GM12878 (cell line): ENCODE measurements around the gene RGL1. TPM values are rescaled to one million over a fixed set of nuclear protein-coding genes. Genes with fewer than 3 reads are reported as not detected.

ENCODE experiments used
- ATF2 ChIP-seq: IDR thresholded peaks from 2 replicates; pipeline ENCODE4 v1.6.1; 2012; ENCODE audit warnings: low read length, inconsistent platforms
- BCLAF1 ChIP-seq: fragments of 450-650 bp; IDR thresholded peaks from 2 replicates; pipeline ENCODE4 v1.6.1; 2017; ENCODE audit warnings: antibody characterized with exemption, mild to moderate bottlenecking, moderate library complexity
- BMI1 ChIP-seq: fragments of 450-650 bp; IDR thresholded peaks from 2 replicates; pipeline ENCODE4 v1.6.1; 2016; ENCODE audit warnings: mild to moderate bottlenecking, moderate library complexity, borderline replicate concordance
- CHD1 ChIP-seq: IDR thresholded peaks from 2 replicates; pipeline ENCODE4 v1.6.1; 2012; ENCODE audit warnings: low read depth, low read length, improper control_type of control experiment
- CHD2 ChIP-seq: IDR thresholded peaks from 2 replicates; pipeline ENCODE4 v1.6.1; 2011; ENCODE audit warnings: low read depth, low read length, improper control_type of control experiment, borderline replicate concordance
- FOS ChIP-seq: IDR thresholded peaks from 3 replicates; pipeline ENCODE4 v1.6.1; 2011; ENCODE audit warnings: borderline replicate concordance; ENCODE audit not compliant: insufficient read length; ENCODE audit errors: extremely low read depth
- IRF5 ChIP-seq: fragments of 450-650 bp; IDR thresholded peaks from 2 replicates; pipeline ENCODE4 v1.6.1; 2017; ENCODE audit warnings: borderline replicate concordance
- KAT2A ChIP-seq: conservative IDR thresholded peaks from 2 replicates; pipeline ENCODE4 v1.6.1; 2011; ENCODE audit warnings: low read depth, low read length; ENCODE audit not compliant: control insufficient read depth
- MXI1 ChIP-seq: fragments of 150-350 bp; IDR thresholded peaks from 2 replicates; pipeline ENCODE4 v1.6.1; 2011; ENCODE audit warnings: low read depth, mild to moderate bottlenecking, inconsistent platforms, low read length, improper control_type of control experiment
- NFYB ChIP-seq: IDR thresholded peaks from 2 replicates; pipeline ENCODE4 v1.6.1; 2011; ENCODE audit warnings: low read depth, mild to moderate bottlenecking, low read length, improper control_type of control experiment, moderate library complexity; ENCODE audit not compliant: insufficient read depth
- NKRF ChIP-seq: fragments of 450-650 bp; conservative IDR thresholded peaks from 2 replicates; pipeline ENCODE4 v1.6.1; 2017; ENCODE audit warnings: mild to moderate bottlenecking, moderate library complexity
- PAX8 ChIP-seq: fragments of 450-650 bp; IDR thresholded peaks from 2 replicates; pipeline ENCODE4 v1.6.1; 2017; ENCODE audit warnings: mild to moderate bottlenecking, moderate library complexity
- RB1 ChIP-seq: fragments of 450-650 bp; formaldehyde crosslinking; IDR thresholded peaks from 2 replicates; pipeline ENCODE4 v1.6.1; 2017; ENCODE audit warnings: mild to moderate bottlenecking, borderline replicate concordance
- RCOR1 ChIP-seq: conservative IDR thresholded peaks from 2 replicates; pipeline ENCODE4 v1.6.1; 2012; ENCODE audit warnings: low read depth, low read length, improper control_type of control experiment
- RFX5 ChIP-seq: IDR thresholded peaks from 2 replicates; pipeline ENCODE4 v1.6.1; 2011; ENCODE audit warnings: low read depth, low read length, improper control_type of control experiment
- SIN3A ChIP-seq: IDR thresholded peaks from 2 replicates; pipeline ENCODE4 v1.6.1; 2012; ENCODE audit warnings: low read depth, low read length, improper control_type of control experiment
- SREBF1 ChIP-seq: IDR thresholded peaks from 2 replicates; pipeline ENCODE4 v1.6.1; 2012; ENCODE audit warnings: mild to moderate bottlenecking, low read length
- STAT1 ChIP-seq: fragments of 450-650 bp; conservative IDR thresholded peaks from 2 replicates; pipeline ENCODE4 v1.6.1; 2014; ENCODE audit warnings: antibody characterized with exemption, mild to moderate bottlenecking
- YY1 ChIP-seq: IDR thresholded peaks from 2 replicates; pipeline ENCODE4 v1.6.1; 2011; ENCODE audit warnings: low read depth, mild to moderate bottlenecking, low read length
- ZBTB4 ChIP-seq: fragments of 450-650 bp; formaldehyde crosslinking; IDR thresholded peaks from 2 replicates; pipeline ENCODE4 v1.4.0; 2022; ENCODE audit warnings: mild to moderate bottlenecking, moderate library complexity
- ZSCAN29 ChIP-seq: fragments of 450-650 bp; IDR thresholded peaks from 2 replicates; pipeline ENCODE4 v1.6.1; 2017; ENCODE audit warnings: mild to moderate bottlenecking, moderate library complexity
- polyA plus RNA-seq, 11 experiments: library from polyadenylated mRNA; depleted of rRNA in 4 of 11; unstranded in 6 of 11; stranded (reverse) in 5 of 11; fragments of >200 nt; fragmentation: Nextera tagmentation in 4 of 11; fragmentation: Illumina TruSeq in 1 of 11; extraction: Ambion mirVana in 4 of 11; extraction: Trizol in 1 of 11; gene quantifications; 1 replicate in 1 of 11; 2 replicates in 10 of 11; pipeline versions ENCODE4 v1.2.1 to v1.2.3, GENCODE V29; 2011 to 2016; ENCODE audit warnings: inconsistent platforms in 2 of 11, missing spikeins in 2 of 11, low read depth in 1 of 11
- total RNA-seq, 4 experiments: library from RNA; depleted of rRNA in 3 of 4; stranded (reverse); fragments of >200 nt in 3 of 4; fragmentation: Illumina TruSeq in 1 of 4; extraction: Trizol in 1 of 4; gene quantifications; 2 replicates each; pipeline versions ENCODE4 v1.2.1 to v1.2.3, GENCODE V29; 2013 to 2021

The RGL1 gene
- total and polyA plus RNA-seq, 10 of the 15 experiments (the other 5 are each of a cell fraction or from before 2014, with no cell fraction given): 8.1 to 25.0 (median 19.0) TPM

- TF ChIP-seq NKRF (no peak), STAT1 (no peak), ZSCAN29 (no peak), BMI1 (no peak), RB1 (no peak), KAT2A (no peak), CHD1 (no peak), ZBTB4 (no peak), SREBF1 (no peak), IRF5 (no peak), RCOR1 (no peak), FOS (no peak), PAX8 (no peak), BCLAF1 (no peak), RFX5 (no peak), SIN3A (no peak), CHD2 (no peak), MXI1 (no peak), ATF2 (peak; percentile 76), NFYB (no peak), YY1 (no peak)
Observed at GRCh38 chr1:183912265-183912886, 107.5 kb downstream of the RGL1 start (continued).
